PC-3 (cell line): ENCODE results near the gene HEPHL1. TPM values are rescaled to one million over a fixed set of nuclear protein-coding genes. Genes with fewer than 3 reads are reported as not detected.

ENCODE experiments used
- ATAC-seq: fragments of 200-7000 bp; cut with Tn5 transposase; 2 replicates; pipeline ENCODE4 v1.9.1; 2020; ENCODE audit warnings: mild to moderate bottlenecking, moderate library complexity
- BruUV-seq: library from RNA; stranded (reverse); fragments of 400-500 nt; replicated peaks from 2 replicates; lab custom pipeline; 2021; lab: Mats Ljungman, UMichigan
- CTCF ChIA-PET: fragments of 300-600 bp; sonication (Branson Sonifier 250); formaldehyde crosslinking; loops from one replicate; lab custom pipeline; 2022; ENCODE audit warnings: antibody characterized with exemption; lab: Charles Lee
- POLR2A ChIA-PET: fragments of 300-600 bp; sonication (Branson Sonifier 250); formaldehyde crosslinking; loops from one replicate; lab custom pipeline; 2022; ENCODE audit warnings: antibody characterized with exemption; ENCODE audit not compliant: unreplicated experiment; lab: Charles Lee
- DNase-seq: peaks from one replicate; pipeline ENCODE4 v3.0.0-alpha.2; 2015
- H2AFZ ChIP-seq: fragments of 300-600 bp; sonication (generic); 2 replicates; pipeline ENCODE4 v1.6.0; 2016; ENCODE audit warnings: antibody characterized with exemption, low read length
- H3F3A ChIP-seq: fragments of 300-600 bp; sonication (generic); one replicate; pipeline ENCODE4 v1.6.0; 2017; ENCODE audit warnings: antibody characterized with exemption, low read length, control low read depth, mild to moderate bottlenecking; ENCODE audit not compliant: unreplicated experiment
- H3K27ac ChIP-seq: fragments of 300-600 bp; sonication (generic); 2 replicates; pipeline ENCODE4 v1.5.1; 2016; ENCODE audit warnings: mild to moderate bottlenecking, low read length
- H3K27me3 ChIP-seq: fragments of 300-600 bp; sonication (generic); 2 replicates; pipeline ENCODE4 v1.6.1; 2016; ENCODE audit warnings: low read length, mixed read lengths
- H3K36me3 ChIP-seq: fragments of 300-600 bp; sonication (generic); 2 replicates; pipeline ENCODE4 v1.6.1; 2016; ENCODE audit warnings: low read depth, mixed run types, low read length, mixed read lengths
- H3K4me1 ChIP-seq: fragments of 300-600 bp; sonication (generic); 2 replicates; pipeline ENCODE4 v1.5.1; 2016; ENCODE audit warnings: low read length; ENCODE audit not compliant: insufficient read depth
- H3K4me2 ChIP-seq: fragments of 300-600 bp; sonication (generic); 2 replicates; pipeline ENCODE4 v1.6.0; 2016; ENCODE audit warnings: low read length
- H3K4me3 ChIP-seq: fragments of 300-600 bp; sonication (generic); 2 replicates; pipeline ENCODE4 v1.5.1; 2016; ENCODE audit warnings: mild to moderate bottlenecking, low read length, mixed read lengths
- H3K79me2 ChIP-seq: fragments of 300-600 bp; sonication (generic); 2 replicates; pipeline ENCODE4 v1.6.1; 2017; ENCODE audit warnings: low read length, mixed read lengths
- H3K9ac ChIP-seq: fragments of 300-600 bp; sonication (generic); 2 replicates; pipeline ENCODE4 v1.6.0; 2016; ENCODE audit warnings: mild to moderate bottlenecking, low read length
- H3K9me2 ChIP-seq: fragments of 300-600 bp; sonication (generic); replicated peaks from 2 replicates; pipeline ENCODE4 v1.6.1; 2016; ENCODE audit warnings: mixed run types, low read length, mixed read lengths
- H3K9me3 ChIP-seq: fragments of 300-600 bp; sonication (generic); 2 replicates; pipeline ENCODE4 v1.6.1; 2016; ENCODE audit warnings: low read length, mixed read lengths
- H4K20me1 ChIP-seq: fragments of 300-600 bp; sonication (generic); 2 replicates; pipeline ENCODE4 v1.6.1; 2016; ENCODE audit warnings: low read length, mixed read lengths
- CTCF ChIP-seq: fragments of 300-600 bp; sonication (generic); conservative IDR thresholded peaks from 2 replicates; pipeline ENCODE4 v1.5.1; 2017; ENCODE audit warnings: antibody characterized with exemption, low read depth, mild to moderate bottlenecking, low read length
- EZH2 ChIP-seq: fragments of 300-600 bp; sonication (generic); IDR thresholded peaks from one replicate; pipeline ENCODE4 v1.6.1; 2017; ENCODE audit warnings: antibody characterized with exemption, mild to moderate bottlenecking, low read length; ENCODE audit not compliant: unreplicated experiment
- EZH2phosphoT487 ChIP-seq: fragments of 300-600 bp; sonication (generic); IDR thresholded peaks from 2 replicates; pipeline ENCODE4 v1.6.1; 2018; ENCODE audit warnings: mild to moderate bottlenecking, antibody characterized with exemption, low read length, borderline replicate concordance
- intact Hi-C: fragments of 100-400 bp; cut with micrococcal nuclease; formaldehyde crosslinking; loops from 2 replicates; pipeline ENCODE4 v1.9.0; 2023
- total RNA-seq: library from RNA; depleted of rRNA; stranded (reverse); fragments of >200 nt; gene quantifications from 2 replicates; pipeline ENCODE4 v1.2.3, GENCODE V29; 2014

Gene HEPHL1
- total RNA-seq, 1 experiment from 2014 or later: 4.4 TPM

DNA sequence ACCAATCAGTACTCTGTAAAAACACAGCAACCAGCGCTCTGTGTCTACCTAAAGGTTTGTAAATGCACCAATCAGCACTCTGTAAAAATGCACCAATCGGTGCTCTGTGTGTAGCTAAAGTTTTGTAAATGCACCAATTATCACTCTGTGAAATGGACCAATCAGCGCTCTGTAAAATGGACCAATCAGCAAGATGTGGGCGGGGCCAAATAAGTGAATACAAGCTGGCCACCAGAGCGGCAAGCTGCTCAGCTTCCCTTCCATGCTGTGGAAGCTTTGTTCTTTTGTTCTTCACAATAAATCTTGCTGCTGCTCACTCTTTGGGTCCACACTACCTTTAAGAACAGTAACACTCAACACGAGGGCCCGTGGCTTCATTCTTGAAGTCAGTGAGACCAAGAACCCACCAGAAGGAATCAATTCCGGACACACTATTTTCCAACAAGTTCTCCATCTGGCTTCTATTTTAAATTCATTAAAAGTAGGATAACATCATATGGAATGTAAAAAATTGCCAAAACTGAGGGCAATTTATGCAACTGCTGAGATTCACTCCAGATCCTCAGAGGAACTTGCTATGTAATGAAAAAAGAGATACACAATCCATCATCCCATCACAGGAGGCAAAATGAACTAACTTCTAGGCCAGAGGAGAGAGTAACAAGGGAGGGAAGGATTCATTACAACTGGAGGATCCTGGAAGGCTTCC lies 104.4 kb downstream of the HEPHL1 start:
- Histone ChIP-seq H3K4me1 (peaks cover 30% of the 10 kb centered on the region), H3K79me2 (peaks cover 37% of the 10 kb centered on the region), H4K20me1 (peaks cover 12% of the 10 kb centered on the region), H3K27ac (no peak overlapping the region), H3K36me3 (no peaks in the 10 kb centered on the region), H3F3A (no peaks in the 10 kb centered on the region), H3K4me2 (no peak overlapping the region), H3K4me3 (no peak overlapping the region), H3K27me3 (no peaks in the 10 kb centered on the region), H2AFZ (no peak overlapping the region), H3K9ac (no peak overlapping the region), H3K9me3 (no peaks in the 10 kb centered on the region), H3K9me2 (no peaks in the 10 kb centered on the region)
- CTCF ChIA-PET: no interaction called here
- DNase-seq (no peak), ATAC-seq (no peak)
- no TSS peak for BruUV-seq
- POLR2A ChIA-PET: no interaction called here
- TF ChIP-seq CTCF (no peak), EZH2 (no peak), EZH2phosphoT487 (no peak)
- intact Hi-C loops: no loop called here

DNA sequence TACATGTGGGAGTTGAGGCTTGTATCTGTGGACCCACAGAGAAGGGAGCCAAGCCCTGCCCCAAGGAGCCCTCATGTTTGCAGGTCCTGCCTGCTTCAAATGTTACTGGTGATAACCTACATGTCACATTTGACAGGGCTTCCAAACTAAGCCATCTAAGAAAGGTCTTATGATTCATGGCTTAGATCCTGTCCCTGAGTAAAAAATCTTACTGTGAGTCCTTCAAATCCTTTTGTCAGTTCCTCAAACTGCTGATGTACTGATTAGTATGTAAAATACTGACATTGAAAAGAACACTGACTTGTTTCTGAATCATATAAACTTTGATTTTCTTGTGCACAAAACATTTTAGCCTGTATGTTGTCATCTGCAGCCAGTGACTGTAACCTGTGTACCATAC lies 106.5 kb downstream of the HEPHL1 start:
- H3K4me3 ChIP-seq: peak overlapping the region; percentile 94
- peaks cover 32% of the 10 kb centered on the region for H4K20me1 ChIP-seq
- peaks cover 58% of the 10 kb centered on the region for H3K79me2 ChIP-seq
- TF ChIP-seq EZH2phosphoT487 (no peak), CTCF (no peak), EZH2 (no peak)
- H3K9me3 ChIP-seq: no peaks in the 10 kb centered on the region
- peak overlapping the region; percentile 96 for H3K9ac ChIP-seq
- ATAC-seq: no peak
- H2AFZ ChIP-seq: no peak overlapping the region
- no TSS peak for BruUV-seq
- H3K4me1 ChIP-seq: peaks cover 42% of the 10 kb centered on the region
- H3K36me3 ChIP-seq: no peaks in the 10 kb centered on the region
- no peaks in the 10 kb centered on the region for H3K27me3 ChIP-seq
- DNase-seq: no peak
- H3K9me2 ChIP-seq: no peaks in the 10 kb centered on the region
- peak overlapping the region; percentile 91 for H3K27ac ChIP-seq
- H3K4me2 ChIP-seq: peak overlapping the region; percentile 92
- intact Hi-C loops: no loop called here
- POLR2A ChIA-PET: interaction anchor here (0.5 kb wide), 1 partner anchor 278 kb away, joined by 11 read pairs; no protein-coding TSS in a partner anchor
- H3F3A ChIP-seq: no peaks in the 10 kb centered on the region
- CTCF ChIA-PET: interaction anchor here (2.2 kb wide), 1 partner anchor 232 kb away, joined by 7 read pairs; no protein-coding TSS in a partner anchor

- BruUV-seq: TSS peak; percentile 74
- no peak for TF ChIP-seq EZH2
- TF ChIP-seq EZH2phosphoT487: no peak
- TF ChIP-seq CTCF: no peak
- Histone ChIP-seq H3K9me3 (no peaks in the 10 kb centered on the region), H3K27me3 (no peaks in the 10 kb centered on the region), H3K4me2 (peak overlapping the region; percentile 92), H3K4me1 (peaks cover 49% of the 10 kb centered on the region), H3K4me3 (peak overlapping the region; percentile 94), H3K9me2 (no peaks in the 10 kb centered on the region), H3K9ac (peak overlapping the region; percentile 96), H2AFZ (peak overlapping the region; percentile 74), H4K20me1 (peaks cover 39% of the 10 kb centered on the region), H3K79me2 (peaks cover 65% of the 10 kb centered on the region), H3F3A (no peaks in the 10 kb centered on the region), H3K36me3 (no peaks in the 10 kb centered on the region), H3K27ac (peak overlapping the region; percentile 91)
- ATAC-seq (peak; percentile 28), DNase-seq (no peak)
- intact Hi-C loops: no loop called here
- ChIA-PET CTCF (interaction anchor here (0.6 to 2.2 kb wide), 5 partner anchors 23 to 476 kb away, joined by 3 to 9 read pairs (median 3); no protein-coding TSS in a partner anchor), POLR2A (interaction anchor here (0.5 to 0.8 kb wide), 4 partner anchors 223 to 384 kb away, joined by 3 to 11 read pairs (median 4); partner anchors contain the start of genes C11orf97 and VSTM5)
Observed at GRCh38 chr11:94128291-94128745, 107.2 kb downstream of the HEPHL1 start.
